ENCODE measurements around the gene XRCC2. TPM values are rescaled to one million over a fixed set of nuclear protein-coding genes. Genes with fewer than 3 reads are reported as not detected.

The XRCC2 gene
- total and polyA plus RNA-seq, 2 of the 8 experiments (the other 6 are each of a cell fraction or from before 2014, with no cell fraction given), result 14.6 to 34.0 TPM

DNA sequence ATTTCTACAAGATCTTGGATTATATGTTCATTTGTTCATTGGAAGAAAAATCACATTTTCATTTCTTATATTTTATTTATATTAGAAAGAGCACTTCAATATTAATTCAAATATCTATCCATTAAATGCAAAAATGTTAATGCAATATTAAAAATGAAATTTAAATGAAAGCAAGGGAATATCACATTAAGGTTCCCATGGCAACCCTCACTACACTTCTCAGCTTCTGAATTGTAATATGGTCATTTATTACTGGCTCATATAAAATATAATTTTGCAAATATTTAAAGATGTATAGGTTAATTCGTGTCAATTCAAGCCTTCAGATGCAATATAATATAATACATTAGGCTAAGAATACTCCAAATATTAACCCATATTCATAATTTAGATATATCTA, 38.8 kb downstream of the XRCC2 start:
- Histone ChIP-seq H2BK120ac (replicated peaks; ENCODE audit: low read depth, low read length) (no peak overlapping the region), H4K8ac (ENCODE audit: extremely low read depth, insufficient read depth, low read length) (no peak overlapping the region), H2BK20ac (ENCODE audit: low read length) (no peak overlapping the region), H3K79me1 (ENCODE audit: low read depth, low read length) (no peaks in the 10 kb centered on the region), H2BK15ac (ENCODE audit: low read length) (no peak overlapping the region), H3K79me2 (ENCODE audit: control insufficient read depth in 1 of 2, insufficient read depth in 2 of 2, low read length in 2 of 2) (no peaks in the 10 kb centered on the region), H3K27me3 (replicated peaks in 1 of 4; ENCODE audit: control insufficient read depth in 3 of 4, extremely low read depth in 1 of 4, insufficient read depth in 3 of 4, low read length in 3 of 4) (no peaks in the 10 kb centered on the region), H4K20me1 (replicated peaks in 1 of 2; ENCODE audit: control insufficient read depth in 1 of 2, insufficient read depth in 2 of 2, low read length in 2 of 2) (no peaks in the 10 kb centered on the region), H2BK12ac (ENCODE audit: low read depth, low read length) (no peak overlapping the region), H4K91ac (replicated peaks; ENCODE audit: insufficient read length, low read length) (no peak overlapping the region), H4K5ac (ENCODE audit: insufficient read length, low read depth, low read length) (no peak overlapping the region), H3K36me3 (ENCODE audit: control insufficient read depth in 2 of 4, insufficient read depth in 4 of 4, low read length in 3 of 4) (no peaks in the 10 kb centered on the region), H3K23me2 (ENCODE audit: low read depth, low read length) (no peaks in the 10 kb centered on the region; the same call in 1 of the 2 replicates), H2AFZ (ENCODE audit: low read length) (no peak overlapping the region), H3K23ac (ENCODE audit: insufficient read length) (no peak overlapping the region), H3K18ac (ENCODE audit: extremely low read depth, low read length) (no peak overlapping the region), H3K27ac (ENCODE audit: low read depth, low read length) (no peak overlapping the region), H3K4me2 (ENCODE audit: insufficient read depth in 1 of 2, low read depth in 2 of 2, low read length in 2 of 2) (no peak overlapping the region), H3K9ac (replicated peaks in 1 of 4; ENCODE audit: extremely low read depth in 1 of 4, low read depth in 3 of 4, low read length in 3 of 4) (no peak overlapping the region), H3K4me3 (ENCODE audit: extremely low read depth in 1 of 4, insufficient read depth in 2 of 4, low read depth in 3 of 4, low read length in 4 of 4) (no peak overlapping the region), H3K9me3 (ENCODE audit: insufficient read depth in 2 of 2, low read depth in 1 of 2, low read length in 1 of 2) (no peaks in the 10 kb centered on the region), H3K56ac (replicated peaks; ENCODE audit: insufficient read length, low read depth, low read length) (no peak overlapping the region), H3K4me1 (replicated peaks in 1 of 4; ENCODE audit: control insufficient read depth in 3 of 4, insufficient read depth in 4 of 4, low read length in 3 of 4) (0 out of 7 replicates have a peak, but pooled peaks cover 0 to 2% (median 0%) of the 10 kb centered on the region in 4 experiments), H2BK5ac (ENCODE audit: low read depth, low read length) (no peak overlapping the region), H3K14ac (ENCODE audit: insufficient read length) (no peak overlapping the region), H2AK5ac (ENCODE audit: low read depth, low read length) (no peak overlapping the region), H3K4ac (replicated peaks; ENCODE audit: insufficient read length, low read depth, low read length) (no peak overlapping the region)
- no peak for TF ChIP-seq POLR2A (IDR thresholded peaks at IDR 0.05; ENCODE audit: control extremely low read depth in 1 of 2, low read depth in 2 of 2, low read length in 2 of 2)
- no peak for TF ChIP-seq POLR2AphosphoS5 (IDR thresholded peaks at IDR 0.05; ENCODE audit: low read depth, low read length)
- no peak for TF ChIP-seq SP4 (IDR thresholded peaks at IDR 0.05; ENCODE audit: low read length)
- TF ChIP-seq TAF7 (optimal IDR thresholded peaks at IDR 0.05; ENCODE audit: borderline replicate concordance, low read depth, low read length), result no peak
- no peak for TF ChIP-seq JUND (IDR thresholded peaks at IDR 0.05; ENCODE audit: low read length)
- no peak for TF ChIP-seq SAP30 (IDR thresholded peaks at IDR 0.05; ENCODE audit: insufficient read depth, insufficient replicate concordance, low read length)
- TF ChIP-seq HDAC6 (IDR thresholded peaks at IDR 0.05; ENCODE audit: low read depth, low read length), result no peak
- TF ChIP-seq HDAC2 (IDR thresholded peaks at IDR 0.05; ENCODE audit: borderline replicate concordance in 1 of 2, low read depth in 2 of 2, low read length in 2 of 2), result no peak
- ChIA-PET POLR2A (ENCODE audit: partially characterized antibody) (interaction anchor here (1.6 kb wide), 1 partner anchor 83 kb away, joined by 4 read pairs; no protein-coding TSS in a partner anchor), CTCF (ENCODE audit: partially characterized antibody) (no interaction called here)
- 80% methylated on average over 1 of the region's 1 CpG; no CpG with 5 or more reads in 1 of the 2 experiments for WGBS, 2 experiments (ENCODE audit: extremely low coverage in 1 of 2, insufficient coverage in 1 of 2, insufficient read length in 1 of 2, insufficient replicate concordance in 2 of 2, low coverage in 1 of 2, low lambda C conversion rate in 2 of 2, missing lambda C conversion rate in 1 of 2)
- DNase-seq (ENCODE audit: low read depth in 1 of 2, low spot score in 2 of 2) (no peak), FAIRE-seq (no peak)

All from H1 (cell line).